GM18951 (cell line): Measurements from ENCODE around the gene KRTAP5-9.
"Not testable (repeated sequence)": the region's sequence is repeated elsewhere in the genome, so short reads cannot be mapped to it uniquely, and the experiment has no call there.

Experiments
- POLR2A ChIP-seq: IDR thresholded peaks from 4 replicates; pipeline ENCODE4 v1.6.1; 2011; ENCODE audit warnings: mild to moderate bottlenecking; ENCODE audit not compliant: insufficient read length, insufficient read depth; ENCODE audit errors: extremely low read depth
- in situ Hi-C: fragments of 300-500 bp; cut with MboI; formaldehyde crosslinking; loops from one replicate; pipeline ENCODE4 v1.12.0; 2022; ENCODE audit warnings: low sequenced_read_pairs, mixed read lengths, inconsistent platforms; ENCODE audit not compliant: unreplicated experiment

Gene KRTAP5-9

DNA sequence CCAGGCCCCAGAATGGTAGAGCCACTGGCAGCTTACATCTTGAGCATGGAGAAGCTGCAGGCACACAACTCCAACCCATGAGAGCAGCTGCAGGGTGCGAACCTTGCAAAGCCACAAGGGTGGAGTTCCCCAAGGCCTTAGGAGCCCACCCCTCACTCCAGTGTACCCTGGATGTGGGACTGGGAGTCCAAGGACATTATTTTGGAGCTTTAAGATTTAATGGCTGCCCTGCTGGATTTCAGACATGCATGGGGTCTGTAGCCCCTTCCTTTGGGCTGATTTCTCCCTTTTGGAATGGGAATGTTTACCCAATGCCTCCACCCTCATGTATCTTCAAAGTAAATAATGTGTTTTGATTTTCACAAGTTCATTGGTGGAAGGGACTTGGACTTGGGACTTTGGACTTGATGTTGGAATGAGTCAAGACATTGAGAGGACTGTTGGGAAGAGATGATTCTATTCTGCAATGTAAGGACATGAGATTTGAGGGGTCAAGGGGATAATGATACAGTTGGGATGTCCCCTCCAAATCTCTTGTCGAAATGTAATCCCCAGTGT is 22.2 kb upstream of the KRTAP5-9 start:
- in situ Hi-C loops: no loop called here
- TF ChIP-seq POLR2A: no peak

DNA sequence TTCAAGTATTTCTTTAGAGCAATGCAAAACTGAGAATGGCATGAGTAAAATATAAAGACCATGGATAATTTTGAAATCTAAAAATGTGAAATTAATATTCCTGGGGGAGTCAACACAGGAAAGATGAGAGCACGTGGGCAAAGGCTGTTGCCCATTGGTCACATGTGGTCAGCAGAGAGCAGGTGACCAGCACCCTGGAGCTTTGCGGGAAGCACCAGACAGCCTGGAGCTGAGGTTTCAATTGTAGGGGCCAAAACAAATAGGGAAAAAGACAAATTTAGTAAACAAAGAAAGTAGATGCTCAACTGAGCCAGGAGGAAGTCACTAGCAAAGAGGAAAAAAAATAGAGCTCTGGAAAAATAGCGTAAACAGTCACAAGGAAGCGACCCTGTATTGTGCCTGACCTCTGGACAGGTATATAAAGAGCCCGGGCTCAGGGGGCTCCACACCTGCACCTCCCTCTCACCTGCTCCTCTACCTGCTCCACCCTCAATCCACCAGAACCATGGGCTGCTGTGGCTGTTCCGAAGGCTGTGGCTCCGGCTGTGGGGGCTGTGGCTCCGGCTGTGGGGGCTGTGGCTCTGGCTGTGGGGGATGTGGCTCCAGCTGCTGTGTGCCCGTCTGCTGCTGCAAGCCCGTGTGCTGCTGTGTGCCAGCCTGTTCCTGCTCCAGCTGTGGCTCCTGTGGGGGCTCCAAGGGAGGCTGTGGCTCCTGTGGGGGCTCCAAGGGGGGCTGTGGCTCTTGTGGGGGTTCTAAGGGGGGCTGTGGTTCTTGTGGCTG is 21.2 kb upstream of the KRTAP5-9 start, which contains the start of gene KRTAP5-7:
TSS of gene KRTAP5-7 (plus strand) at position 472 of the 780 bp plus-strand sequence. CDS start at position 506, 34 bp downstream.
- in situ Hi-C loops: not testable (repeated sequence)

DNA sequence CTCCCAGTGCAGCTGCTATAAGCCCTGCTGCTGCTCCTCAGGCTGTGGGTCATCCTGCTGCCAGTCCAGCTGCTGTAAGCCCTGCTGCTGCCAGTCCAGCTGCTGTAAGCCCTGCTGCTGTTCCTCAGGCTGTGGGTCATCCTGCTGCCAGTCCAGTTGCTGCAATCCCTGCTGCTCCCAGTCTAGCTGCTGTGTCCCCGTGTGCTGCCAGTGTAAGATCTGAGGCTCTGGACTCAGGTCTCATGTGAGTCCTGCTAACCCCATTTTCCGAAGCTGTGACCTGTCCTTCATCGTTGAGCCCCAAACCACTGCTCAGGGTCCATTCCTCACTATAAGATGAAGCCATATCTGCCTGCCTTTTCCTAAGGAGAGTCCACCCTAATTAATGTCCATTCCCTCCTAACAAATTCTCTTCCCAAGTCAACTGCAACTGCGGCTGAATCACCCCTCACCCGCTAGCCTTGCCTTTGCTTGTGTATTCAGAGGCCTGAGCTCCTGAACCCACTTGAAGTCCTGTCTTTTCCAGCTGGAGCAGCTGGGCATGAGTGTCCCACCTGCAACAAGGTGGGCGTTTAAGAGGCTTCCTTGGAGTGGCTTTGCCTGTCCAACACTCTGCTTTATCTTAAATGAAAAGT is 20.5 kb upstream of the KRTAP5-9 start:
- TF ChIP-seq POLR2A: no peak

DNA sequence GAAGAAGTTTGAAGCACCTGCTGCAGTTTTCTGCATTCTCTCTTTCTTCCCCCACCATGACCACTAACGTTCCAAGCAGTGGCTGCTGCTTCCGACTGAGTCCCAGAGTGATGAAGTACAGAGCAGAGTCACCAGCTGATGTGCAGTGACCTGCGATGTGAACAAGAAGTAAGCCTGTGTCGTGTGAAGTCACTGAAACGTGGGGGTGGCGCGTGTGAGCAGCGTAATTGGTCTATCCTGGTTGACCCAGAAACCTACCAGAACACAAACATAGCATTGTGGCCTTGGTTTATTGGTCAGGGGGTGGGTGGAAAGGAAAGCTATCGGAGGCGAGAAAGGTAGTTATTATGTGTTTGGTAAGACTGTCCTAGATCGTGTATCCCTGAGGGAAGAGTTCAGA is 17.6 kb upstream of the KRTAP5-9 start:
- TF ChIP-seq POLR2A: no peak
- in situ Hi-C loops: no loop called here

More for the DNA sequence above, 20.5 kb upstream of the KRTAP5-9 start:
- in situ Hi-C loops: no loop called here

DNA sequence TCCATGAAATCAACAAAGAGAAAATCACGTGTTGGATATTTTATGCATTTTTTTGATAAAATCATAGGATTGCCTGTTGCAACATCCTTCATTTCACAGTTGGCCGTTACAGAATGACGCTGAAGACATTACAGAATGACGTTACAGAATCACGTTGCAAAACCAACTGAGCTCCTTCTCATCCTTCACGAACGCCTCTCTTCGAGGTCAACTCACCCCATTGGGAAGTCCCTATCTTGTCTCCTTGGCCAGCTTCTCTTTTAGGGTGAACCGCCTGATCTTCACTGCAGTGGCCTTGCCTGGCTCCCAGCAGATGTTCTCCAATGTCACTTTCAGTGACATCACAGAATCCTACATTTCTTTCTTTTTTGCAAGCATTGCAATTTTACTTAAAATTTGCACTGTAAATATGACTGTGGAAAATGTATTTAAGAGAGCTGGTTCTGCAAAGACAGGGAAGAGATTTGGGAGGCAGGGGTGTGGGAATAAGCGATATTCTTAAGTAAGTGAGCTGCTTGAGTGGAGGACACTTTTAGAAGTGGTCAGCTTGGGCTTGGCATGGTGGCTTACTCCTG is 16.1 kb upstream of the KRTAP5-9 start:
- TF ChIP-seq POLR2A: no peak
- in situ Hi-C loops: no loop called here

DNA sequence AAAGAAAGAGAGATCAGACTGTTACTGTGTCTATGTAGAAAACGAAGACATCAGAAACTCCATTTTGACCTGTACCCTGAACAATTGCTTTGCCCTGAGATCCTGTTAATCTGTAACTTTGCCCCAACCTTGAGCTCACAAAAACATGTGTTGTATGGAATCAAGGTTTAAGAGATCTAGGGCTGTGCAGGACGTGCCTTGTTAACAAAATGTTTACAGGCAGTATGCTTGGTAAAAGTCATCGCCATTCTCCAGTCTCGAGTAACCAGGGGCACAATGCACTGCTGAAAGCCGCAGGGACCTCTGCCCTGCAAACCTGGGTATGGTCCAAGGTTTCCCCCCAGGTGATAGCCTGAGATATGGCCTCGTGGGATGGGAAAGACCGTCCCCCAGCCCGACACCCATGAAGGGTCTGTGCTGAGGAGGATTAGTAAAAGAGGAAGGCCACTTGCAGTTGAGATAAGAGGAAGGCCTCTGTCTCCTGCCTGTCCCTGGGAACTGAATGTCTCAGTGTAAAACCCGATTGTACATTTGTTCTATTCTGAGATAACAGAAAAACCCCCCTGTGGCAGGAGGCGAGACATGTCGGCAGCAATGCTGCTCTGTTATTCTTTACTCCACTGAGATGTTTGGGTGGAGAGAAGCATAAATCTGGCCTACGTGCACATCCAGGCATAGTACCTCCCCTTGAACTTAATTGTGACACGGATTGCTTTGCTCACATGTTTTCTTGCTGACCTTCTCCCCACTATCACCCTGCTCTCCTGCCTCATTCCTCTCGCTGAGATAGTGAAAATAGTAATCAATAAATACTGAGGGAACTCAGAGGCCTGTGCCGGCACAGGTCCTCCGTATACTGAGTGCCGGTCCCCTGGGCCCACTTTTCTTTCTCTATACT is 13.3 kb upstream of the KRTAP5-9 start:
- in situ Hi-C loops: not testable (repeated sequence)

DNA sequence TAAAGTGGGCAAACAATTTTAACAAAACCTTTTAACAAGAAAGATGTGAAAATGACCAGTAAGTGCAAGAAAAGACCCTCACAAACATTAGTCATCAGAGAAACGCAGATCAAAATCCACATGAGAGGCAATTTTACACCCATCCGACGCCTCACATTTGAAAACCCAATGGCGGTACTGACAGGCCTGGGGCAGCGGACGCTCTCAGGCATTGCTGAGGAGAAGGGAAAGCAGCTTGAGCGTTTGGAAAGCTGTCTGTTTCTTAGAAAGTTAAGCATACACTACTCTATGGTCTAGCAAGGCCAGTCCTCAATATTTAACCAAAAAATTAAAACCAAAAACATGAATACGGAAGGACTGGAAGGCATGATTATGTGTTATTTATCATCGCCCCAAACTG is 12.4 kb upstream of the KRTAP5-9 start:
- in situ Hi-C loops: no loop called here

DNA sequence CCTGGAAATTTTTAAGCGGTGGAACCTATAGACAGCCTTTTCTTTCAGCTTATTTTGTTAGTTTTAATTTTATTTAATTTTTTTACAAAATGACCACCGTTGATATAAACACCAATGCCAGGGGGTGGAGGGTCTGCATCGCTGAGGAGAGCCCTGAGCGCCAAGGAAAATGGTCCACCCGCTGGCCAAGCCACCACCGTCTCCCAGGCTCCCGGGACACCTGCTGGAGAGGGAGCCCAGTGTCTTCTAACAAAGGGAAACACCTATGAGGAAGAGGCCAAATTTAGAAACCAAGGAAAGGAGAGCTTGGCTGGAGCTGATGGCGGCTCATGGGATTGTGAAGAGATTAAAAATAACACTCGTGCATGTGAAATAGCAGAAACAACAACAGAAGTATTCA is 10.7 kb upstream of the KRTAP5-9 start:
- in situ Hi-C loops: no loop called here
- TF ChIP-seq POLR2A: no peak

More for the DNA sequence above, 12.4 kb upstream of the KRTAP5-9 start:
- no peak for TF ChIP-seq POLR2A

DNA sequence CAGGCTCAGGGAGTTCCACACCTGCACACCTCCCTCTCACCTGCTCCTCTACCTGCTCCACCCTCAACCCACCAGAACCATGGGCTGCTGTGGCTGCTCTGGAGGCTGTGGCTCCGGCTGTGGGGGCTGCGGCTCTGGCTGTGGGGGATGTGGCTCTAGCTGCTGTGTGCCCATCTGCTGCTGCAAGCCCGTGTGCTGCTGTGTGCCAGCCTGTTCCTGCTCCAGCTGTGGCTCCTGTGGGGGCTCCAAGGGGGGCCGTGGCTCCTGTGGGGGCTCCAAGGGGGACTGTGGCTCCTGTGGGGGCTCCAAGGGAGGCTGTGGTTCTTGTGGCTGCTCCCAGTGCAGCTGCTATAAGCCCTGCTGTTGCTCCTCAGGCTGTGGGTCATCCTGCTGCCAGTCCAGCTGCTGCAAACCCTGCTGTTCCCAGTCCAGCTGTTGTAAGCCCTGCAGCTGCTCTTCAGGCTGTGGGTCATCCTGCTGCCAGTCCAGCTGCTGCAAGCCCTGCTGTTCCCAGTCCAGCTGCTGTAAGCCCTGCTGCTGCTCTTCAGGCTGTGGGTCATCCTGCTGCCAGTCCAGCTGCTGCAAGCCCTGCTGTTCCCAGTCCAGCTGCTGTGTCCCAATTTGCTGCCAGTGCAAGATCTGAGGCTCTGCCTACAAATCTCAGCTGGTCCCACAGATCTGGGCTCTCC is 10.1 kb upstream of the KRTAP5-9 start, which contains the start of gene KRTAP5-8:
TSS of gene KRTAP5-8 (plus strand) at position 49 of the 689 bp plus-strand sequence. CDS start at position 80, 31 bp downstream.
- in situ Hi-C loops: not testable (repeated sequence)

DNA sequence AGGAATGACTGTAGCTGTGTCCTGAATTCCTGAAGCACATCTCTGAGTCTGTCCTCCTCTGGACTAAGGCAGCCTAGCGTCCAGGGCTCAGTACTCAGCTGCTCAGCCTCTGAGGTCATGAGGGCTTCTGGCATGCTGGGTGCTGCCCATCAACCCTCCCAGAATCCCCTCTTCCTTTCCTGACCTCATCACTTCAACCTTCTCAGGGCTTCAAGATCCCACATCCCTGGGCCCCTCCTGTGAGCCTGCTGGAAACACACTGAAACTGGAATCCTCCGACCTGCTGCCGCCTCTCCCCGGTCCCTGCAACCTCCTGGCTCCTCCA is 9.6 kb upstream of the KRTAP5-9 start:
- no peak for TF ChIP-seq POLR2A
- in situ Hi-C loops: no loop called here

DNA sequence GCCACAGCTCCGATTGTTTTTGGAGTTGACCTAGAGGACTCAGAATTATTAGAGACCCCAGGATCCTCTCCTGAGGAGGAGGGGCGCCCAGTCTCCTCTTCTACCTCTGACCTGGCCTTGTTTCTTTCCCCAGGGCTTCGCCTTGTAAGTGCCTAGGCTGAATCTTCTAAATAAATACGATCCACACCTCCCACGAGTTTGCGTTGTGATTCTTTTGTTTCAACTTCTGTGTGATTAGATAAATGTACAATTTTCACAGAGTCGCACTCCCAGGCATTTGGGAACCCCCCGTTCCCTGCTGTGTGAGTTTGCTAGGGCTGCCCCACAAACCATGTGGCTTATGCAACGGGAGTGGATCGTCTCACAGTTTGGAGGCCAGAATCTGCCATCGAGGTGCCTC is 9.2 kb upstream of the KRTAP5-9 start:
- in situ Hi-C loops: no loop called here
- no peak for TF ChIP-seq POLR2A

DNA sequence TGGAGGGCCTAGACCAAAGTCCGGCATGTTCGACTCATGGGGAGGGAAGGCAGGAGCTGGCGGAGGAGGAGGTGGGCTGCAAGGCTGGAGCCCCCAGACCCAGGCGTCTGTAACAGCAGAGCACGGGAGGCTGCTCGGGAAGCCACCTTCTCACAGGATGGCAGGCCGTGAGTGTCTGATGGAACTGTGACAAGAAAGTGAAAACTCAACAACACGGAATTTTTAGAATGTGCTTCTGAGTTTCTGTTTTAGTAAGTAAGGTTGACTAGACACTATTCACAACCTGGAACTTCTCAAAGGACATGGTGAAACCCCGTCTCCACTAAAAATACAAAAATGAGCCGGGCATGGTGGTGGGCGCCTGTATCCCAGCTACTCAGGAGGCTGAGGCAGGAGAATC is 8.2 kb upstream of the KRTAP5-9 start:
- in situ Hi-C loops: not testable (repeated sequence)

DNA sequence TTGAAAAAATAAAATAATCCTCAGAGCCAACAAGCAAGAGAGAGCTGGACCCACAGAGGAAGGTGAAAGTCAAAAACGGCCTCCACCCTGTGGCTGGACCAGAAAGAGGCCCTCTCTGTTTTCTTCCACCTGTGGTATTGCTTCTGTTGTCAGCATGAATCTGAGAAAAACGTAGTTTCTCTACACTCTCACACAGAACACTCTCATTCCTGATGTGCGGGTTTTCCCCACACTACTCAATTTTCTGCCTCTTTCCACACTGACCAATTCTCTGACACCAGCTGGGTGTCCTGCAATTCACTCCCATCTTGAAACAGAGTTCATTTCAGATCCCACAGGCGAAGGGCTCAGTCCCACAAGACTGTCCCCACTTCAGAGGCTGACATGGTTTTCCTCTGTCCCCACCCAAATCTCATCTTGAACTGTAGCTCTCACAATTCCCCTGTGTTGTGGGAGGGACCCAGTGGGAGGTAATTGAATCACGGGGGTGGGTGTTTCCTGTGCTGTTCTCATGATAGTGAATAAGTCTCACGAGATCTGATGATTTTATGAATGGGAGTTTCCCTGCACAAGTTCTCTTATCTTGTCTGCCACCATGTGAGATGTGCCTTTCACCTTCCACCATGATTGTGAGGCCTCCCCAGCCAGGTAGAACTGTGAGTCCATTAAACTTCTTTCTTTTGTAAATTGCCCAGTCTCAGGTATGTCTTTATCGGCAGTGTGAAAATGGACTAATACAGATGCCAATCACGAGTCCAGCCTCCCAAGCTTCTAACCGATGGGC is 7.5 kb upstream of the KRTAP5-9 start:
- in situ Hi-C loops: not testable (repeated sequence)
